ENCODE measurements around the gene SAMD4B. TPM values are rescaled to one million over a fixed set of nuclear protein-coding genes. Genes with fewer than 3 reads are reported as not detected.
"Not testable (repeated sequence)": the region's sequence is repeated elsewhere in the genome, so short reads cannot be mapped to it uniquely, and the experiment has no call there.

The SAMD4B gene
- total RNA-seq, 1 experiment from 2014 or later = 37.0 TPM

DNA sequence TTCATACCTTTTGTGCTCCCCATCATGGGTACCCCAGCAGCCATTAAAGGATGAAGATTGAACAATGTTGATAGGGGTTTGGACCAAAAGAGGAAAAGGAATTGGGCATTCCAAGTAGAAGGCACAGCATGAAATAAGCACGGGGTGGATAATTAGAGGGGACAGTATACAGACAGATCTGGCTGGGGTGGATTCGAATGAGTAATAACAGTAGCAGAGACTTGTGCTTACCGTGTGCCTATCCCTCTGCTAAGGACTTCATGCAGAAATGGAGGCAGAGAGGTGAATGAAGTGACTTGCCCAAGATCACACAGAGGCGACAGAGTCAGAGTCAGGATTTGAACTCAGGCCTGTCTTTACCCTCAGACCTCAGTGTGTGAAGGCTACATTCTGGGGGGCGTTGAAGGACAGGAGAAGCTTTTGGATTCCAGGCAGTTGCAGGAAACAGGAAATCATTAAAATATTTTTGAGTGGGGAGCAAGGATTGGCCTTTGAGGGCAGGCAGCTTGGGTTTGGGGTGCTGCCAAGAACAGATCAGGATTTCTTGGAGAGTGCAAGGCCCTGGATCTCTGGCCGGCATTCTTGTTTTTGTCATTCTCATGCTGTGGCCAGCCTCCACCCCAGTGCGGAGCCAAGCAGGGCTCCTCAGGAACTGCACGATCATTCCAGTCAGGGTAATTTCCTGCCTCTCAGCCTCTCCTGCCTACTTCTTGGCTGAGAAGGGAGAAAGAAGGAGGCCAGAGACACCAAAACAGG, 30.0 kb downstream of the SAMD4B start:
- DNase-seq = peak; percentile 98
- Histone ChIP-seq H3K9me3 (no peaks in the 10 kb centered on the region), H3K27me3 (no peaks in the 10 kb centered on the region), H3K36me3 (peaks cover 82% of the 10 kb centered on the region), H3K4me3 (no peak overlapping the region)

- no peak for DNase-seq
- Histone ChIP-seq H3K36me3 (peaks cover 86% of the 10 kb centered on the region), H3K27me3 (no peaks in the 10 kb centered on the region), H3K9me3 (no peaks in the 10 kb centered on the region), H3K4me3 (no peak overlapping the region)
Measured at GRCh38 chr19:39372941-39373340, 30.7 kb downstream of the SAMD4B start.

DNA sequence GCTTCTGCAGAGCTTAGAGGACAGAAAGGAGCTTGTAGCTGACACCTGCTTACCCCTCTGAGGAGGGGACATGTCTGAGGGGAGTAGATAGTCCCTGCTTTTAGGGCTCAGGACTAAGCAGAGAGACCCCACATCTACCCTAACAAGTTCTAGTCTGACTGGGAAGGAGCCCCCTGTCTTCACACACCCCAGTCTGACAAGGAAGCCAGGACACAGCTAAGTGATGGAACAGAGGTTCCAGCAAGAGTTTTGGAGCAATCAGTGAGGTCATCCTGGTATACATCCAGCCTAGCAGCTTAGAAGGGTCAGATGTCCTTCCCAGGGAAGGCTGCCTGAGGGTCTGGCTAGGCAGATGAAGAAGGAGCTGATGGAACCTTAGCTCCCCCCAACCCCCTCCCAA, 33.7 kb downstream of the SAMD4B start:
- H3K4me3 ChIP-seq = no peak overlapping the region
- H3K27me3 ChIP-seq = no peaks in the 10 kb centered on the region
- DNase-seq = no peak
- H3K36me3 ChIP-seq = peaks cover 89% of the 10 kb centered on the region
- H3K9me3 ChIP-seq = no peaks in the 10 kb centered on the region

GRCh38 chr19:39377373-39378362, 35.4 kb downstream of the SAMD4B start:
- peaks cover 88% of the 10 kb centered on the region for H3K36me3 ChIP-seq
- H3K4me3 ChIP-seq = no peak overlapping the region
- H3K27me3 ChIP-seq = no peaks in the 10 kb centered on the region
- no peak for DNase-seq
- no peaks in the 10 kb centered on the region for H3K9me3 ChIP-seq

- not testable (repeated sequence) for DNase-seq, H3K9me3 ChIP-seq, H3K4me3 ChIP-seq, H3K27me3 ChIP-seq
- peaks cover 82% of the 10 kb centered on the region for H3K36me3 ChIP-seq
Measured at GRCh38 chr19:39379366-39379765, 37.1 kb downstream of the SAMD4B start.

DNA sequence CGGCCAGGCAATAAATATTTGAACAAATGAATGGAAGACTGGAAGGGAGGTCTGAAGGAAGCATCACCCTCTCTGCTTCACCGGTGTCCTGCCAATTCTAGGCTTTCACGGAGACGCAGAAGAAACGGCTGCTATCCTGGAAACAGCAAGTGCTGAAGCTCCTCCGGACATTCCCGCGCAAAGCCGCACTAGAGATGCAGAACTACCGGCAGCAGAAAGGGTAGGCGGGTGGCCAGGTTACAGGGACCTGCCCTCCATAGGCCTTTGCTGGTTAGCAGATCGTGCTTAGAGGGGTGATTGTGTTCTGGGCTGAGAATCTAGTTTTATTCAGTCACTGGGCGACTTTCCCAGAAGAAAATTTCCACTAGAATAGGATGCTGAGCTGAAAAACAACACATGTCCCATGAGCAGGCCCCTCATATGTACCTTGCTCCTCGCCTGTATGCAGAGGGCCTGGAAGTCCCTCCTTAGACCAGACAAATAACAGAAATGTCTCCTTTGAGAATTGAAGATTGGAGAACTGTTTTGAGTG, 37.7 kb downstream of the SAMD4B start:
- Histone ChIP-seq H3K36me3 (peaks cover 80% of the 10 kb centered on the region), H3K27me3 (no peaks in the 10 kb centered on the region), H3K9me3 (no peaks in the 10 kb centered on the region), H3K4me3 (no peak overlapping the region)
- DNase-seq = no peak

GRCh38 chr19:39380521-39381502, 38.6 kb downstream of the SAMD4B start:
- H3K4me3 ChIP-seq = no peak overlapping the region
- H3K27me3 ChIP-seq = no peaks in the 10 kb centered on the region
- DNase-seq = no peak
- H3K36me3 ChIP-seq = peaks cover 79% of the 10 kb centered on the region
- no peaks in the 10 kb centered on the region for H3K9me3 ChIP-seq

GRCh38 chr19:39381910-39382611, 39.8 kb downstream of the SAMD4B start:
- no peaks in the 10 kb centered on the region for H3K27me3 ChIP-seq
- H3K9me3 ChIP-seq = no peaks in the 10 kb centered on the region
- peaks cover 79% of the 10 kb centered on the region for H3K36me3 ChIP-seq
- H3K4me3 ChIP-seq = no peak overlapping the region
- no peak for DNase-seq

DNA sequence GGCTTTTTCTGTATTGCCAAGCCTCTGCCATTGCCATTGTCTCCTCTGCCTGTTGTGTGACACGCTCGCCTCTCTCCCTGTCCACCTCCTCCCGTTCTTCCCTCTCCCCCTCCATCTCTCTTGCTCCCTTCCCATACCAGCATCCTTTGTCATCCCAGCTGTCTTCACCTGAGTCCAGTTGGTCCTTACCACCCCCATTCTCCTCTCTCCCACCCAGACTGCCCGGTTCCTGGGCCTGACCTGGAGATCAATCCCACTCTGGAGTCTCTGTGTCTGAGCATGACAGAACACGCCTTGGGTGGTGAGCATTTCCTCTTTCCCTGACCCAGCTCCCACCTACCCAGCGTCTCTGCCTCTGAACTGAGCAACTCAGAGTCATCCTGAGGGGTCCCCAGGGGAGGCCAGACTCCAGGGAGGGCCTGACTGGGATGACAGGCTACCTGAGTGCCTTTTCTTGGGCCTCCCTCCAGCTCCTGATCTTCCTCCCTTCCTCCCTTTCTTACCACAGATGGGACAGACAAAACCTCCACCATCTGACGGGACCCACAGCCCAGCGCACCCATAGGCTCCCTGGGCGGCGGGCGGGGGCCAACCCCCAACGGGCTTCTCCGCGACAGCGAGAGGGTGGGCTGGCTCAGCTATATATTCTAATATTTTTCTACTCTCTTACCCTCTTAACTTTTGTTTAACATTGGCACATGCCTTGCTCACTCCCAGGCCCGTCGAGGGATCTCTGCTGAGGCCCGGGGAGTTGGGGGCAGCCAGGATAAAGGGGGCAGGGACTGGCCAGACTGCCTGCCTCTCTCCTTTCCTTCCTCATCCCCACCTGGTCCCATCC, 41.0 kb downstream of the SAMD4B start:
- Histone ChIP-seq H3K4me3 (no peak overlapping the region), H3K9me3 (no peaks in the 10 kb centered on the region), H3K36me3 (peaks cover 77% of the 10 kb centered on the region), H3K27me3 (no peaks in the 10 kb centered on the region)
- no peak for DNase-seq

GRCh38 chr19:39384839-39385568, 42.8 kb downstream of the SAMD4B start:
- H3K4me3 ChIP-seq = no peak overlapping the region
- no peaks in the 10 kb centered on the region for H3K27me3 ChIP-seq
- DNase-seq = no peak
- H3K9me3 ChIP-seq = no peaks in the 10 kb centered on the region
- peaks cover 77% of the 10 kb centered on the region for H3K36me3 ChIP-seq

GRCh38 chr19:39385629-39386411, 43.6 kb downstream of the SAMD4B start:
- H3K36me3 ChIP-seq = peaks cover 71% of the 10 kb centered on the region
- H3K9me3 ChIP-seq = no peaks in the 10 kb centered on the region
- no peak for DNase-seq
- H3K4me3 ChIP-seq = no peak overlapping the region
- H3K27me3 ChIP-seq = no peaks in the 10 kb centered on the region

DNA sequence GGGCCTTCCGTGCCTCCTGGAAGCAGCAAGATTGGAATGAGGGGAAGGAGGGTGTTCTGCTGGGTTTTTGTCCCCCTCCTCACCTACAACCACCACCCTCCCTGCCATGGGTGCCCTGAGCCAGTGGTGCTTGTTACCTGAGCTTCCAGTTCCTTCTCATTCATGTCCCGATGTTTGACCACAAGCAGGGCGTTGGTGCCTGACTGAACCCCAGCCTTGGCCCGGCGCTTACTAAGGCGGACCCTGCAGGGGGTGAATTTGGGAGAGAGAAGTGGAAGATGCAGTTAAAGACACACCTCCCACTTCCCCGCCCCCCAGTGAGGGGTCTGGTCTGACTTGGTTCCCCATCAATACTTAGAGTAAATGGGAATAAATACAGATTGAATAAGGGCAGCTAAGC, 44.3 kb downstream of the SAMD4B start:
- peaks cover 64% of the 10 kb centered on the region for H3K36me3 ChIP-seq

DNA sequence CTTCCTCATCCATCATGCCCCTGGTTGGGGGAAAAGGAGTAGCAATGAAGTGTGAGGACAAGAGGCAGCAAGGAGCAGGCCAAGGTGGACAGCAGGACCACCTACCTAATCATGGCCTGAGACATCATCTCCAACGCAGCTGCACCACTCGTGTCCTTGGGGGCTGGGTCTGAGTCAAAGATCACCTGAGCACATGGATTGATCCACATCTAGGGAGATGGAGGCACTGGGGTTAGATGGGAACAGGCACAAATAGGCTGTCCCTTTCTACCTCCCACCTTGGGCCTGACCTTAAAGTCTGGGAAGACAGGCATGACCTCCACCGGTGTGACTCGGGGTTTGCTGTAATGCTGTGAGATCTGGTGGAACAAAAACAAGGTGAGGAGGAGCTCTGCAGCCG, 46.4 kb downstream of the SAMD4B start:
- H3K9me3 ChIP-seq = no peaks in the 10 kb centered on the region
- H3K36me3 ChIP-seq = peaks cover 59% of the 10 kb centered on the region
- H3K4me3 ChIP-seq = no peak overlapping the region
- H3K27me3 ChIP-seq = no peaks in the 10 kb centered on the region
- no peak for DNase-seq

More for the DNA sequence above, 44.3 kb downstream of the SAMD4B start:
- Histone ChIP-seq H3K4me3 (no peak overlapping the region), H3K9me3 (no peaks in the 10 kb centered on the region), H3K27me3 (no peaks in the 10 kb centered on the region)
- no peak for DNase-seq

Measured in MG63 (cell line).